Measurements from ENCODE around the gene RRBP1.

The RRBP1 gene

GRCh38 chr20:17608701-17609497 is 73.1 kb downstream of the RRBP1 start:
- DNase-seq (ENCODE audit: low spot score), result no peak

DNA sequence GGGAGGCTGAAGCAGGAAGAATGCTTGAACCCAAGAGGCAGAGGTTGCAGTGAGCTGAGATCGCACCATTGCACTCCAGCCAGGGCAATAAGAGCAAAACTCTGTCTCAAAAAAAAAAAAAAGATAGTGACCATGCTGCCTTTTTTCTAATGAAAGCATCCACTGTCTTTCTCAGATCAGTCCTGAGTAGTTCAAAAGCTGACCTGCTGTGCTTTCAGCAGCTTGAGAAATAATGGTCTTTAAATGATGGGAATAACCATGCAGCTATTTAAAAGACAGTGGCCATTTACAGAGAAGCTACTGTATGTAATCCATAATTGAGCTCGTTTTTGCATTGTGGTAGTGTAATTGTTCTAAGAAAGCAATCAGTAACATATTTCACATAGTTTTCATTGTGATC is 76.0 kb downstream of the RRBP1 start:
- no peak for DNase-seq (ENCODE audit: low spot score)

- no peak for DNase-seq (ENCODE audit: low spot score)
Measured at GRCh38 chr20:17605131-17605660, 76.8 kb downstream of the RRBP1 start.

DNA sequence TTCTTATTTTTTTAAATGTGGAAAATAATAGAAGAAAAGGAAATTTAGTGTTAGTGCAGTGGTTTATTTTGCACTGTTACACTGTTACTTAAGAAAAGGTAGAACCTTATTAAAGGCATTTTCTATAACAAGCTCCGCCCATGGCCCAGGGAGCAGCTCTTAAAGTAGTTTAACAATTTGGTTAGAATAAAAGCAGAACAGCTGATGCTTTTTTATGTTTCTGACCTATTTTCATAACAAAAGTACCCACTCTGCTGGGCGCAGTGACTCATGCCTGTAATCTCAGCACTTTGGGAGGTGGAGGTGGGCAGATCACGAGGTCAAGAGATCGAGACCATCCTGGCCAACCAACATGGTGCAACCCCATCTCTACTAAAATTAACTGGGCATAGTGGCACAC is 79.5 kb downstream of the RRBP1 start:
- DNase-seq (ENCODE audit: low spot score), result no peak

DNA sequence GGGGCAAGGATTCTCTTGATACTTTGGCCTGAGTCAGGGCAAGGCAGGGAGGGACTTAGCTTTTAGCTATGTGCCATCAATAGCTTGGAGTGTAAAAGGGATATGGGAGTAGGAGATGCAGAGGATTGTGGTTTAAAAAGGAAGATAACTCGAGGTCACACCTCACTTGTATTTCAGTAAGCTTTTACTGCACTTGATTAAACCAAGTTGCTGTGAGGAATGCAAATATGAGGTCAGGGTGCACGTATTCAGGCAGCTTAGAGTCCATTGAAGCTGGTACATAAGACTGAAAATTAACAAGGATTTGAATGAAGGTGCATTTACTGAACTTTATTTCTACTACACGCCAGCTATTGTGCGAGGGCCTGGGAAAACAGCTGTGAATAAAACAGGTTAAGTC is 80.1 kb downstream of the RRBP1 start:
- no peak for DNase-seq (ENCODE audit: low spot score)

GRCh38 chr20:17598013-17598550 is 84.0 kb downstream of the RRBP1 start:
- no peak for DNase-seq (ENCODE audit: low spot score)

DNA sequence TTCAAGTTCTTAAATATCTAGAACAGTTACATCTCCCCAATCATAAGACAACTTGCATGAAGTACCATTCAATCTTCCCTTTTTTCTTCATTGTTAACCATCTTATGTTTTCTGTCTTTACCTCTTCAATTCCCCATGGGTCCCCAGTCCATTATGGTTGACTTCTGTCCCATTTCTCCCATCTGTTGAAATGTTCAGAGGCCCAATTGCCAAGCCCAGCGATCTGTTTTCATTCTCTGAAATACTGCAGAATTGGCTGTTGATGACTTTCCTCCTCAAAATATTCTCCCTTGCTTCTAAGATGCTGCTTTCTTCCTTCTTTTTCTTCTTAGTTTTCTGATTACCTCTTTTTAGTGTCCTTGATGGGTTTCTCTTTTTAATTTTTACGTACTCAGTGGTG is 86.2 kb downstream of the RRBP1 start:
- DNase-seq (ENCODE audit: low spot score), result no peak

GRCh38 chr20:17594443-17594842 is 87.6 kb downstream of the RRBP1 start:
- DNase-seq (ENCODE audit: low spot score), result no peak

GRCh38 chr20:17593902-17594301 is 88.1 kb downstream of the RRBP1 start:
- no peak for DNase-seq (ENCODE audit: low spot score)

- DNase-seq (ENCODE audit: low spot score), result no peak
Measured at GRCh38 chr20:17590245-17590644, 91.8 kb downstream of the RRBP1 start.

DNA sequence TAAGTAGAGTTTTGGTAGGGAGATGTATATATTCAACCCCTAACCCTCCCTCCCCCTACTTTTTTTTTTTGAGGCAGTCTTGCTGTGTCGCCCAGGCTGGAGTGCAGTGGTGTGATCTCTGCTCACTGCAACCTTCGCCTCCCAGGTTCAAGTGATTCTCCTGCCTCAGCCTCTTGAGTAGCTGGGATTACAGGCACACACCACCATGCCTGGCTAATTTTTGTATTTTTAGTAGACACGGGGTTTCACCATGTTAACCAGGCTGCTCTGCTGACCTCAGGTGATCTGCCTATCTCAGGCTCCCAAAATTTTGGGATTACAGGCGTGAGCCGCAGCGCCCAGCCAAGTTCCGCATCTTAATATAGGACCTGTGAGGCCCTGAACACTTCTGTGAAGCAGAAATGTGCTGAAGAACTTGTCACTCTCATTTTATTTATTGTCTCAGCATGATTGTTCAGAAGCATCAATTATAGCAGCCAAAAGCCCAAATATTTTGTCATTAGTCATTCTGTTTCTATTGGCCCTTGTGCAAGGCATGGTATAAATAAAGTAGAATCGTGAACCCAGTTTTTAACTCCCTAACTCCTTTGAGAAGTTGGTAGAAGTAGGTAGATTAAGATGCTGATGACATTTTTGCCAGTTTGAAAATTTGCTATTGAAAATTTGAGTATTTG is 92.7 kb downstream of the RRBP1 start:
- DNase-seq (ENCODE audit: low spot score), result no peak

DNA sequence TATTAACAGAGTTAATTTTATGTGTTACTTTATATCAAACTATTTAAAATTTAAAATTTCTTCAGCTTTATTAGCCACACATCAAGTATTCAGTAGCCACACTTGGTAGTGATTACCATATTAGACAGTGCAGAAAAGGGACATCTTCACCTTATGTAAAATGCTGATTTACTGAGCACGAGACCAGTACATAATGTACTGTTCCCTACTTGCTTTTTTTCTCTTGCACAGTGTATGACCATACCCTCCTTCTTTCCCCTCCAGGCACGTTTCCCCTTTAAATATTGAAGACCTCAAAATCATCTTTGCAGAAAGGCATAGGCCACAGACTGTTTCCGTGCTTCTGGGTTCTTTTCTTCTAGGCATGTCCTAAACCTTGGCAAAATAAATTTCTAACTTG is 94.2 kb downstream of the RRBP1 start:
- no peak for DNase-seq (ENCODE audit: low spot score)

GRCh38 chr20:17587148-17587547 is 94.9 kb downstream of the RRBP1 start:
- DNase-seq (ENCODE audit: low spot score), result no peak

GRCh38 chr20:17586250-17586649 is 95.8 kb downstream of the RRBP1 start:
- no peak for DNase-seq (ENCODE audit: low spot score)

- no peak for DNase-seq (ENCODE audit: low spot score)
Measured at GRCh38 chr20:17584689-17585088, 97.4 kb downstream of the RRBP1 start.

- no peak for DNase-seq (ENCODE audit: low spot score)
Measured at GRCh38 chr20:17583126-17583525, 98.9 kb downstream of the RRBP1 start.

DNA sequence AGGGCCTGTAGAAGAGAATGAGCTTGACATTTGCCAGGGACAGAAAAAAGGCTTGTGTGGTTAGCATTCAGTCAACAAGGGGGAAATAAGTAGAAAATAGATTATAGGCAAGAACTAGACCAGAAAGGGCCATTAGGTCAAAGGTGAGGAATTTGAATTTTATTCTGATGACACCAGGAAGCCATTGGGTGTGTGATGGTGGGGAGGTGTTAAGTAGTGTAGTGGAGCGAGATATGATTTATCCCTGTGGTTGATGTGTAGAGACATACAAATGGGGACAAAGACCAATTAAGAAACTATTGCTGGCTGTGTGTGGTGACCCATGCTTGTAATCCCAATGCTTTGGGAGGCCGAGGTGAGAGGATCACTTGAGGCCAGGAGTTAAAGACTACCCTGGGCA is 101.1 kb downstream of the RRBP1 start:
- no peak for DNase-seq (ENCODE audit: low spot score)

DNA sequence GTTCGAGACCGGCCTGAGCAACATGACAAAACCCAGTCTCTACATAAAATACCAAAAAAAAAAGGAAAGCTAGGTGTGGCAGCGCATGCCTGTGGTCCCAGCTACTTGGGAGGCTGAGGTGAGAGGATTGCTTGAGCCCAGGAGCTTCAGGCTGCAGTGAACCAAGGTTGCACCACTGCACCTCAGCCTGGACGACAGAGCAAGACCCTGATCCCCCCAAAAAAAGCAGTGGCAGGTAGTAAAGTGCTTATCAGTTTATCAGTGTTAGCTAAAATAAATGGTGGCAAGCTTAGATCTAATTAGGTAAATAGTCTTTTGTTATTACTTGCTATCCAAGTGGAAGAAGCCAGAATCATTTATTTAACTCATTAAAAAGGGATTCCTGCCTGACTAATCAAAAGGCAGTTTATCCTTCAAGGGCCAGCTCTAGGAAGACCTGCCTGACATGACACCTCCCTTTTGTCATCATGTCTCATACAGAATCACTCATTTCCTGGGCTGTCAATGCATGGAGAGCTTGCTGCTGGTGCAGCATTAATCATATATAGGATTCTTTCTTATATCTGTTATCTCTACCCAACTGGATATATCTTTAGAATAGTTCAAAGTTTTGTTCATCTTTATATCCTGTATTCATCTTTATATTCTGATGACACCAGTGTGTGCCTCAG is 102.5 kb downstream of the RRBP1 start:
- no peak for DNase-seq (ENCODE audit: low spot score)

DNA sequence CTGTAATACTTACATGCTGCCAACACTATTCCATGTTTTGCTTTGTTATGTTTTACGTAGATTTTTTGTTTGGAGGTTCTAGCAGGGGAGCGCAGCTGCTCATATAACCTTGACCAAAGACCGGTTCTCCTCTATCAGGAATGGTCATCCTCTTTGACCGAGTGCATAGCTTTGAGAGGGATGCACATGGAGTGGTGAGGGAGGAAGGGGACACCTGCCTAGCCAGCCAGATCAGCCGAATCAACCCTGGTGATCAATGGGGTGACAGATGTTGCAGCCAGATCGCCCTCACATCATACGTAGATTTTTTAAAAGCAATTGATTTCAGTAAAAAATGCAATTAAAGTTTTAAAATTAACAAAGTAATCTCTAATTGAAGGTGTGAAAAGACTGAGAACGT is 105.8 kb downstream of the RRBP1 start:
- no peak for DNase-seq (ENCODE audit: low spot score)

GRCh38 chr20:17573463-17573862 is 108.6 kb downstream of the RRBP1 start:
- DNase-seq (ENCODE audit: low spot score), result no peak

DNA sequence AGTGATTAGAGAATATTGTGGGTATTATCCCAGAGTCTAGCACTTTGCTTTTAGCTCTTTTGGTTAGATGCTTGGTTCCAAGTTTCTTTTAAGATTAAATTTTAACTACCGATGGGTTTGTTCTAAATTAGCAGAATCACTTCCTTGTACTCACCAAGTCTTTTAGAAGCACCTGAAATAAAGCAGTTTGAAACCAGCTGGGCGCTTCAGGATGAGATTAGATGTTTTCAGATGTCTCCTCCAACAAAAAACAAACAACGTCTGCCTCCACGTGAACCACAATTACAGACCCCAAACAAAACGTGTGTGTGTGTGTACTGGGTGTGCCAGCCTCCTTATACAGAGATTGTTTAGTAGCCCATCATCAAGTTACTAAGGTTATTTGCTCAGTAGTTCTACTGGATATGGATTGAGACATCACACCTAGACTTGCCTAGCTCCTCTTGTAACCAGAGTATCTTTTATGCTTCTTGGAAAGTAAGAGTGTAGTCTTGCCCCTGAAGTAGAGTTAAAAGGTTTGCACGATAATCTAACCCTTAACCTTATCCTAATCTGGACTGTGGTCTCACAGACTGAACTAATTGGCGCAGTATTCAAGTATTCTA is 109.9 kb downstream of the RRBP1 start:
- DNase-seq (ENCODE audit: low spot score), result no peak

GRCh38 chr20:17571153-17571527 is 110.9 kb downstream of the RRBP1 start:
- DNase-seq (ENCODE audit: low spot score), result no peak

Measured in CD4-positive, alpha-beta T cell treated with Interleukin-15 for 4 hours (primary cell).